Heart left ventricle (tissue), 13 donors: ENCODE data around the gene EVA1C.

Experiments used
- POLR2A ChIP-seq, 2 donors: fragments of 450-650 bp; IDR thresholded peaks; one replicate each; pipeline ENCODE4 v1.6.1; 2017; ENCODE audit warnings: antibody characterized with exemption in 2 of 2, mild to moderate bottlenecking in 2 of 2, moderate library complexity in 2 of 2
- TF ChIP-seq, protein P1 (sequence below), 12 donors: fragments of 200-600 bp; sonication (generic) in 4 of 12; IDR thresholded peaks; one replicate each; pipeline versions ENCODE4 v1.5.0 to v1.8.0; 2018 to 2022; ENCODE audit warnings: antibody characterized with exemption in 12 of 12, mild to moderate bottlenecking in 5 of 12
- donor health status: ischemic (EF 13 %, LVEDD 7.1; RV severe dilation, severe dysfunction).
- donor health status: DM: no; HTN: yes; CAD: no.
- donor health status: DM: no; HTN: no; CAD: no.
- donor health status: ischemic (EF 25% LVEDD 6.9; RV normal size, moderate dysfunction).
- donor health status: ischemic (EF 25% LVEDD 5.7; RV mildly dilated, moderate dysfunction).
- donor health status: ischemic (EF 35%, LVEDD 5.7; RV mildly dilated, moderate dysfunction).
- donor health status: nonischemic (EF 11% LVEDD 7.7; RV severe dilation, severe dysfunction).
- donor health status: DM: yes; HTN: yes; CAD: no.
- donor health status: PGD.
- donor health status: ischemic (EF 29% LVEDD 5.4; RV normal size, mild dysfunction).
- donor health status: nonischemic (EF 23%, LVEDD 6.1; RV moderate dilation, normal function).

DNA sequence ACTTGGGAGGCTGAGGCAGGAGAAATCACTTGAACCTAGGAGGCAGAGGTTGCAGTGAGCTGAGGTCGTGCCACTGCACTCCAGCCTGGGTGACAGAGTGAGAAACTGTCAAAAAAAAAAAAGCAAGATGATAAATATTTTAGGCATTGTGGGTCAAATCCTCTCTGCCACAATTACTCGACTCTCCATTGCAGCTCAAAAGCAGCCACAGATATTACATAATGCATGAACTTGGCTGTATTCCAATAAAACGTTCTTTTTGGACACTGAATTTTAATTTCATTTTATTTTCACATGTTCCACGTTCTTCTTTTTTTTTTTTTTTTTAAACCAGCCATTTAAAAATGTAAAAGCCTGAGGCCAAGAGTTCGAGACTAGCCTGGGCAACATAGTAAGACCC, 103.4 kb downstream of the EVA1C start:
- TF ChIP-seq, protein P1, sequence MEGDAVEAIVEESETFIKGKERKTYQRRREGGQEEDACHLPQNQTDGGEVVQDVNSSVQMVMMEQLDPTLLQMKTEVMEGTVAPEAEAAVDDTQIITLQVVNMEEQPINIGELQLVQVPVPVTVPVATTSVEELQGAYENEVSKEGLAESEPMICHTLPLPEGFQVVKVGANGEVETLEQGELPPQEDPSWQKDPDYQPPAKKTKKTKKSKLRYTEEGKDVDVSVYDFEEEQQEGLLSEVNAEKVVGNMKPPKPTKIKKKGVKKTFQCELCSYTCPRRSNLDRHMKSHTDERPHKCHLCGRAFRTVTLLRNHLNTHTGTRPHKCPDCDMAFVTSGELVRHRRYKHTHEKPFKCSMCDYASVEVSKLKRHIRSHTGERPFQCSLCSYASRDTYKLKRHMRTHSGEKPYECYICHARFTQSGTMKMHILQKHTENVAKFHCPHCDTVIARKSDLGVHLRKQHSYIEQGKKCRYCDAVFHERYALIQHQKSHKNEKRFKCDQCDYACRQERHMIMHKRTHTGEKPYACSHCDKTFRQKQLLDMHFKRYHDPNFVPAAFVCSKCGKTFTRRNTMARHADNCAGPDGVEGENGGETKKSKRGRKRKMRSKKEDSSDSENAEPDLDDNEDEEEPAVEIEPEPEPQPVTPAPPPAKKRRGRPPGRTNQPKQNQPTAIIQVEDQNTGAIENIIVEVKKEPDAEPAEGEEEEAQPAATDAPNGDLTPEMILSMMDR (IDR thresholded peaks at IDR 0.05): no peak
- no peak for TF ChIP-seq POLR2A (IDR thresholded peaks at IDR 0.05)
